ENCODE results near the gene TRIM29.

Gene TRIM29

DNA sequence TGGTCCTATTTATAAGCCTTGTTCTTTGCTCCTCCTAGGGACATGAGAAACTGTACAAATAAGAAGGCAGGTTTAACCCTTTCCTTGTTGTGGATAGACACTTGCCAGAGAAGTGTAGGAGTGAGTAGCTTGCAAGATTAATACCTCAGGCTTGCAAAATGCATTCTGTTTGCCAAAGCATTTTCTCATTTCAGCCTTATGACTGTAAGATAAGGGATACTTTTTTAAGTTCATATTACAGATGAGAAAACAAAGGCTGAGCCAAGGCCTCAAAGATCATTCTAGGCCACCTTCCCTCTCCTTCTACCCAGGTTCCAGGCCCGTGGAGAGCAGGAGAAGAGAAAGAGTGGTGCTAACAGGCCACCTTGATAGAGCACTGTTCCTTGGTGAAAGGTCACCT is 46.8 kb downstream of the TRIM29 start:
- DNase-seq, result no peak

- DNase-seq, result no peak
Observed at GRCh38 chr11:120090411-120090810, 47.5 kb downstream of the TRIM29 start.

GRCh38 chr11:120089036-120090001 is 48.6 kb downstream of the TRIM29 start:
- DNase-seq, result no peak

GRCh38 chr11:120088056-120088455 is 49.9 kb downstream of the TRIM29 start:
- no peak for DNase-seq

- DNase-seq, result no peak
Observed at GRCh38 chr11:120086651-120087050, 51.3 kb downstream of the TRIM29 start.

DNA sequence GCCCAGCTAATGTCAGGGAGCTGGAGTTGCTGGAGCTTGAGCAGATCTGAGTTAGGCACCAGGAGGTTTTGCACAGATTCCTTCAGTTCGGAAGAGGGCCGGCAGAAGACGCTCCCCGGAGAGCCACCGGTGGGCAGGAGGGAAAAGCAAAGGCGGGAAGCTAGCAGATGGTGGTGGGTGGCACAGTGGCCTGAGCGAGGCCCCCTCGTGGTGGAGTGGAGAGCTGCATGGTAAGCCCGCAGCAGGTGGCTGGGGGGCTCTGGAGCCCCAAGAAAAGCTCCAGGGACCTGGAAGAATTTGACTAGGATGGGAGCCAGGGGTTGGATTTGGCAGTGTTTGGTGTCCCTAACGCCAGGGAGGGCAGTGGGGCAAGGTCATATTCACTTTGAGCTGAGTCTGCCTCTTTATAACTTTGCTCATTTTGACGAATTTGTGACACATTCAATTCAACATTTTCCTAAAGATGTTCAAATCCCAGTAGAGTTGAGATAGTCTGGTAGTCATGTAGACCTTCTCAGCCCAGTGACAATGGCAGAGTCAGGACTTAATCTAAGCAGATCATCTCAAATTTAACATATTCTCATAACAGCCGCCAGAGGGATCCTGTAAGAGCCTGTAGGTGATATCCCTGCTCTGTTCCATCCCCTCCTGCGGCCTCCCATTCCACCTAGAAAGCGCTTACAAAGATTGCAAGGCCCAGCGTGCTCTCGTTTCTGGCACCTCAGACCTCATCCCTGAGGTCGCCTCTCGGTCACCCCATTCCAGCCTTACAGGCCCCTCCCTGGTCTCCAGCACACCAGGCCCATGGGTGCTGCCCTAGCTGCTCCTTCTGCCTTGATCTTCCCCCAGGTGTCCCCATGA is 57.9 kb downstream of the TRIM29 start:
- DNase-seq, result no peak

GRCh38 chr11:120078397-120078796 is 59.5 kb downstream of the TRIM29 start:
- no peak for DNase-seq

DNA sequence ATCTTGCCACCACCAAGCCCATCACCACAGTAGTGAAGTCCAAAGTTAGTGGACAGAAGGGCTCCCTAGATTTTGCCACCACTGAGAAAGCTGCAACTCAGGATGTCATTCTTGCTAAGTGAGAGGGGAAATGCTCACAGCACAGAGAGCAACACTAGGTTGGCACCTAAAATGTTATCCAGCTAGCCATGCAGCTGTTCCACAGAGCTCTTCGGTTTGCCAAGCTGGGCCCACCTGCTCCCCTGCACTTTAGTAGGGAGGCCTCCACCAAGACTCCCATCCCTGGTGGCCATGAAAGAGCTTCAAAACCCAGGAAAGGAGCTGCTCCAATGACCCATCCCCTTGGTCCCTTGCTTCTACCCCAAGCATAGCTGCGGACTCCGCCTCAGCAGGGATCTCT is 63.8 kb downstream of the TRIM29 start:
- DNase-seq, result no peak

DNA sequence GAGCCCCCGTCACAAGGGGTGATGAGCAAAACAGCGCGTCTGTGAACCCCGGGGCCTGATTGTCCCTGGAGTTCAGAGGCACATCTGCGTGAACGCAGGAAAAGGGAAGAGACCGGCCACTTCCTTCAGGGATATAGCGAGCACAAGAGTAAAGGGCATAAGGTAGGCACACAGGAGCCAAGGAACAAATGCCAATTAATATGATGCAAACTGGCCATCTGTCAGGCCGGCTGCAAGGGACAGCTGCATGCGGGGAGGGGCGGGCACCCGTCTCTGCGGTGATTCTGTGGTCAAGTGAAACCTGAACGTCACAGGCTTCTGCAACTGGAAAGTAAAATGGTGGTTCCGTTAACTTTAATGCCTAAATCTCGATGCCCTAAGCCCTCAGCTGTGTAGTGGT is 64.7 kb downstream of the TRIM29 start:
- no peak for DNase-seq

DNA sequence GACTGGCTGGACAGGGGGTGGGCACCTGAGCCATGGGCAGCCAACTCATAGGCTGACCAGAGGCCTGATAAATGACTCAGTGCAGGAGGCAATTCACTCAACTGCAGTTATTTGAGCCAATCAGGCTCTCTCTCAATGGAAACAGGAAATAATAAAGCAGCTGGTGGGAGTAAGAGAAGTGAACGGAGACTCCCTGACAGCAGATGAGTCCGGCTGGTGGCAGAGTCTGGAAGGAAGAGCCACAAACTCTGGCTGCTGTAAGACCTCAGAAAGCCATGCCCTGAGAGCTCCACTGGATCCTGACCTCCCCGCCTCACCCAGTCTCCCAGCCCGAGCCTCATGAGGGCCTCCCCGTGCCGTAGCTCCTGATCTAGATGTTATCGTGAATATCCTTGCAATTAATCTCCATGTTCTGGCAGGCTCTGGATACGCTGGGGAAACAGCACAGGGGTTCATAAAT is 69.8 kb downstream of the TRIM29 start:
- DNase-seq, result no peak

GRCh38 chr11:120067438-120068113 is 70.3 kb downstream of the TRIM29 start:
- no peak for DNase-seq

GRCh38 chr11:120066738-120067437 is 71.0 kb downstream of the TRIM29 start:
- DNase-seq, result no peak

DNA sequence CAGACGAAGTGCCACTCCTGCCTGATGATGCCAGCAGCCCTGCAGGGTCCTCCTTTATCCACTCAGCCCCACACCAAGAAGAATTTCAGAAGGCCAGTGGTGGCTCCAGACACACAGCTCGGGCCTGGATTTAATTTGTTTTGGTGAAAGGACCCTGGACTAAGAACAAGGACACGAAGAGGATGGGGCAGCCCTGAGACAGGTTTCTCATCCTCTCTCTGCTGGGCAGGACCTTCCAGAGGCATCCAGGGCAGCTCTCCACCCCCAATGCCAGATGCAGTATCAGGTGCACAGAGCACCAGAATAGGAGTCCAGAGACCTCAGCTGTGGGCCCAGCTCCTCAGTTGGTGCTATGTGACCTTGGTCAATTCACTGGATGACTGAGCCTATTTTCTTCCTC is 72.0 kb downstream of the TRIM29 start:
- no peak for DNase-seq

DNA sequence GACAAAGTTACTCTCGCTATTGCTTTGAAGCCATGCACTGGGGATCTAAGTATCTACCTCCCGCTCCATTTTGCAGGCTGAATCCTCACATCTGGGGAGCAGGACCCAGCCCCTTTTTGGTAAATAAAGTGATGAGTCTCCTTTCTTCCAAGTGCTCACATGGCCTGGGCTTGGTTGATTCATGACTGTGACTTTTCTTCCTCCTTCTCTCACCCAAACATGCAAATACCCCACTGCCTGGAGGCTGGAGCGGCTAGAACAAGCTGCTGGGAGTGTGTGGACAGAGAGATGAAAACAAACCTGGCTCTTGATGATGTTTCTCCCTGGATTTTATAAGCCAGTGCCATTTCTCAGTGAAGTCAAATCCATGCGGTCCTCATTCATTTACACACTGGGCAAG is 72.7 kb downstream of the TRIM29 start:
- no peak for DNase-seq

GRCh38 chr11:120064341-120064740 is 73.6 kb downstream of the TRIM29 start:
- no peak for DNase-seq

DNA sequence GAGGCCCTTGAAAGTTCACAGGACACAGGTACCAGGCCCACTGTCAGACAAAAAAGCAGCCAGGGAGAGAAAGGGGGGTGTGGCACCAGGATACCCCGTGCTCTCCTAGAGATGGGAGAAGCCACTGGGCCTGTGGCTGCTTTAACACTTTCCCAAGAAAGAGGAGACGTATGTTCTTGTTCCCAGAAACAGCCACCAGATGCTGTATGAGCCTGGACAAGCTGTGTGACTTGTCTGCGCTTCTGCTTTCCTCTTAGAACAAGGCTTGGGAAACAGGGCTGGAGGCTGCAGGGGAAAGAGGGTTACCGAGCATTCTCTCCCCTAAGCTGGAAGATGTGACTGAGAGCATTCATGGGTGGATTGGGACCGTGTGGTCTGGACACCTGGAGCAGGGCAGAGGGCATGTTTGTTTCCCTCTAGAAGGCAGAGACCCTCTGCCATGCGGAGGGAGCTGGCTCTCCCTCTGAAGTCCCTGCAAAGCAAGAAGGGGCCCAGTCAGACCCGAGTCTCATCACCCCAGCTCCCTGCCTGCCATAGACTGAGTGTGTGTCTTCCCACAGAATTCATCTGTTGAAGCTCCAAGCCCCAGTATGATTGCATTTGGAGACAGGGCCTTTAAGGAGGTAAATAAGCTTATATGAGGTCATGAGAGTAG is 74.1 kb downstream of the TRIM29 start:
- no peak for DNase-seq

DNA sequence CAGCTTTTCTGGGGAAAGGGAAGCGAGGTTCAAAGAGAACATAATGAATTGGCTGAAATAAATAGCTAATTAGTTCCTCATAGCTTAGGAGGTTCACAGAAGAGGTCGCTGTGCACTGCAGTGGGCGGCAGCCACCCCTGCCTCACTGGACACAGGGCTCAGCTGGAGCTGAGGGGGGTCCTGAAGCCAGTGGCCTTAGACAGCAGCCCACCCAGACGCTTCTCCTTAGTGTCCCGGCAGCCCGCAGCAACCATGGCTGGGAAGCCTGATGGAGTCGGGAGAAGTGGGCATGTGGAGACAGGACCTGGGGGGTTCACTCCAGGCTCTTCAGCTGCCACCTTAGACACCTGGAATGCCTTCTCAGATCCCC is 75.4 kb downstream of the TRIM29 start:
- no peak for DNase-seq

GRCh38 chr11:120061761-120062560 is 76.0 kb downstream of the TRIM29 start:
- DNase-seq, result no peak
